HepG2 (cell line): ENCODE measurements around the gene MADCAM1. TPM values are rescaled to one million over a fixed set of nuclear protein-coding genes. Genes with fewer than 3 reads are reported as not detected.

Source experiments
- ASH2L ChIP-seq: fragments of 300-600, 200-600 bp; sonication (generic); IDR thresholded peaks from 2 replicates; pipeline ENCODE4 v1.7.0; 2017; ENCODE audit warnings: low read depth, mild to moderate bottlenecking, moderate library complexity, mixed read lengths, low read length; ENCODE audit not compliant: insufficient read length
- FOXC1 ChIP-seq: sonication (generic); formaldehyde crosslinking; IDR thresholded peaks from 2 replicates; pipeline ENCODE4 v1.8.0; 2022; ENCODE audit warnings: mild to moderate bottlenecking, missing genetic modification reagents, borderline replicate concordance
- FOXK2 ChIP-seq: fragments of 450-650 bp; IDR thresholded peaks from 2 replicates; pipeline ENCODE4 v1.6.1; 2016
- GABPB1 ChIP-seq: IDR thresholded peaks from 2 replicates; pipeline ENCODE4 v1.6.1; 2016; ENCODE audit warnings: mild to moderate bottlenecking, missing genetic modification reagents, moderate library complexity, missing compliant biosample characterization
- GRHL1 ChIP-seq: sonication (generic); formaldehyde crosslinking; conservative IDR thresholded peaks from 2 replicates; pipeline ENCODE4 v1.8.0; 2022; ENCODE audit warnings: missing genetic modification reagents
- HMG20B ChIP-seq: conservative IDR thresholded peaks from 2 replicates; pipeline ENCODE4 v1.6.1; 2016; ENCODE audit warnings: missing genetic modification reagents, missing compliant biosample characterization
- KDM3A ChIP-seq: IDR thresholded peaks from 2 replicates; pipeline ENCODE4 v1.6.1; 2018; ENCODE audit warnings: low read depth, missing compliant biosample characterization
- RFXAP ChIP-seq: sonication (generic); formaldehyde crosslinking; IDR thresholded peaks from 2 replicates; pipeline ENCODE4 v1.4.0; 2020; ENCODE audit warnings: missing genetic modification reagents, borderline replicate concordance
- TFAP4 ChIP-seq: sonication (generic); IDR thresholded peaks from 2 replicates; pipeline ENCODE4 v1.6.1; 2016; ENCODE audit warnings: low read depth, borderline replicate concordance
- ZBTB1 ChIP-seq: sonication (generic); formaldehyde crosslinking; IDR thresholded peaks from 2 replicates; pipeline ENCODE4 v1.4.0; 2020; ENCODE audit warnings: missing genetic modification reagents, borderline replicate concordance
- ZHX2 ChIP-seq, 2 experiments: sonication (generic) in 1 of 2; formaldehyde crosslinking in 1 of 2; IDR thresholded peaks; 2 replicates each; pipeline versions ENCODE4 v1.6.1 to v1.9.0; 2014 to 2022; ENCODE audit warnings: antibody characterized with exemption in 1 of 2, borderline replicate concordance in 1 of 2, inconsistent platforms in 1 of 2, low read depth in 1 of 2, missing genetic modification reagents in 1 of 2
- ZNF235 ChIP-seq: sonication (generic); formaldehyde crosslinking; IDR thresholded peaks from 2 replicates; pipeline ENCODE4 v1.8.1; 2023; ENCODE audit warnings: mild to moderate bottlenecking, missing genetic modification reagents, borderline replicate concordance
- ZNF549 ChIP-seq: sonication (generic); formaldehyde crosslinking; IDR thresholded peaks from 2 replicates; pipeline ENCODE4 v1.5.0; 2020; ENCODE audit warnings: missing genetic modification reagents
- ZNF552 ChIP-seq: sonication (generic); formaldehyde crosslinking; IDR thresholded peaks from 2 replicates; pipeline ENCODE4 v1.9.0; 2022; ENCODE audit warnings: missing genetic modification reagents, mild to moderate bottlenecking, borderline replicate concordance
- ZNF564 ChIP-seq: sonication (generic); formaldehyde crosslinking; IDR thresholded peaks from 2 replicates; pipeline ENCODE4 v1.8.1; 2023; ENCODE audit warnings: mild to moderate bottlenecking, missing genetic modification reagents
- ZNF713 ChIP-seq: sonication (generic); formaldehyde crosslinking; IDR thresholded peaks from 2 replicates; pipeline ENCODE4 v1.4.0; 2020; ENCODE audit warnings: mild to moderate bottlenecking, missing genetic modification reagents
- ZNF780A ChIP-seq: sonication (generic); formaldehyde crosslinking; IDR thresholded peaks from 2 replicates; pipeline ENCODE4 v1.8.0; 2022; ENCODE audit warnings: mild to moderate bottlenecking, missing genetic modification reagents, moderate library complexity
- polyA plus RNA-seq, 8 experiments: library from polyadenylated mRNA; depleted of rRNA in 3 of 8; stranded (reverse) in 7 of 8; unstranded in 1 of 8; fragments of >200 nt; fragmentation: Illumina TruSeq in 4 of 8; extraction: Trizol in 4 of 8; gene quantifications; 2 replicates each; pipeline versions ENCODE4 v1.2.1 to v1.2.3, GENCODE V29; 2011 to 2016; ENCODE audit warnings: low read depth in 4 of 8, missing spikeins in 1 of 8, mixed read lengths in 1 of 8; ENCODE audit not compliant: insufficient read depth in 1 of 8
- total RNA-seq, 5 experiments: library from RNA; depleted of rRNA; stranded (reverse); fragments of >200 nt; fragmentation: Illumina TruSeq; extraction: Trizol; gene quantifications; 2 replicates each; pipeline ENCODE4 v1.2.3, GENCODE V29; 2016; ENCODE audit warnings: low read depth in 1 of 5

Gene MADCAM1
- total and polyA plus RNA-seq, 2 of the 13 experiments (the other 11 are each of a cell fraction or from before 2014, with no cell fraction given), result 0.29 to 0.33 TPM

- TF ChIP-seq ZHX2 (IDR thresholded peaks at IDR 0.05; ENCODE audit: low read depth) (no peak), ZHX2 (CRISPR knock-in tag; IDR thresholded peaks at IDR 0.05; ENCODE audit: borderline replicate concordance) (no peak), KDM3A (CRISPR knock-in tag) (no peak), HMG20B (CRISPR knock-in tag) (no peak), ZNF549 (CRISPR knock-in tag) (no peak), ZNF552 (CRISPR knock-in tag) (no peak), GABPB1 (peak; percentile 72; the same call in 1 of the 2 replicates), FOXC1 (CRISPR knock-in tag) (no peak), TFAP4 (peak; percentile 10; the same call in 1 of the 2 replicates), ZNF780A (no peak), ZNF564 (CRISPR knock-in tag) (no peak), GRHL1 (CRISPR knock-in tag) (no peak), ASH2L (no peak), RFXAP (CRISPR knock-in tag) (no peak), ZNF235 (CRISPR knock-in tag) (no peak), FOXK2 (no peak), ZNF713 (CRISPR knock-in tag) (no peak), ZBTB1 (CRISPR knock-in tag) (no peak)
These were observed 1.9 kb upstream of the MADCAM1 start (continued) for GRCh38 chr19:494171-495080.
